ENCODE data around the gene CCT5. TPM values are rescaled to one million over a fixed set of nuclear protein-coding genes. Genes with fewer than 3 reads are reported as not detected.
"Not testable (repeated sequence)": the region's sequence is repeated elsewhere in the genome, so short reads cannot be mapped to it uniquely, and the experiment has no call there.

CCT5 gene
- total RNA-seq, 2 donors from 2014 or later: 110 to 135 TPM

DNA sequence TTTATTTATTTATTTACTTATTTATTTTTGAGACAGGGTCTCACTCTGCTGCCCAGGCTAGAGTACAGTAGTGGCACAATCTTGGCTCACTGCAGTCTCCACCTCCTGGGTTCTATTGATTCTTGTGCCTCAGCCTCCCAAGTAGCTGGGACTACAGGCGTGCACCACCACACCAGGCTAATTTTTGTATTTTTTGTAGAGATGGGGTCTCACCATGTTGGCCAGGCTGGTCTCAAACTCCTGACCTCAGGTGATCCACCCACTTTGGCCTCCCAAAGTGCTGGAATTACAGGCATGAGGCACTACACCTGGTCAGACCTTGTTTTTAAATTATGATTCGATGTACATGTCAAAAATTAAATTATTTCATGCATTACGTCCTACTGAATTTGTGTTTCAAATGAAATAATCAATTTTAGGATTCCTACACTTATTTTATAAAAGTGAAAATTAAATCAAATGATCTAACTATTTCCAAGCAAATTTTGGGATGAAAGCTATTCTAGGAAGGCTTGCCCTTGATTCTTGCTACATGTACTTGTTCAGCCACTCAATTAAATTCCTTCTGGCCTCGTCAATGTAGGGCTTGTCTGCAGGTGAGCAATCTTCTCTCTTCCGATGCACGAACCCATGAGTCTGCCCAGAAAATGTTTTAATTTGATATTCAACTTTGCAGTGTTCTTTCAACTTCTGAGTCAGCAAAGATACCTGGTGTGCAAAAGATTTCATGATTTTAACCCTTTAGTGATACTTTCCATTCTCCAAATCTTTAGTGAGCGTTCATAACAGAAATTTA lies 30.0 kb downstream of the CCT5 start:
- Histone ChIP-seq H3K9me3 (no peaks in the 10 kb centered on the region), H3K27ac (no peak overlapping the region), H3K4me1 (ENCODE audit: control insufficient read depth in 1 of 2, low read depth in 2 of 2) (no peaks in the 10 kb centered on the region), H3K4me3 (no peak overlapping the region), H3K36me3 (no peaks in the 10 kb centered on the region), H3K27me3 (replicated peaks; ENCODE audit: insufficient read depth) (no peaks in the 10 kb centered on the region)
- DNase-seq (ENCODE audit: low spot score) (no peak), ATAC-seq (ENCODE audit: insufficient number of reproducible peaks, low FRiP score, low read depth) (no peak)
- TF ChIP-seq, protein P1, sequence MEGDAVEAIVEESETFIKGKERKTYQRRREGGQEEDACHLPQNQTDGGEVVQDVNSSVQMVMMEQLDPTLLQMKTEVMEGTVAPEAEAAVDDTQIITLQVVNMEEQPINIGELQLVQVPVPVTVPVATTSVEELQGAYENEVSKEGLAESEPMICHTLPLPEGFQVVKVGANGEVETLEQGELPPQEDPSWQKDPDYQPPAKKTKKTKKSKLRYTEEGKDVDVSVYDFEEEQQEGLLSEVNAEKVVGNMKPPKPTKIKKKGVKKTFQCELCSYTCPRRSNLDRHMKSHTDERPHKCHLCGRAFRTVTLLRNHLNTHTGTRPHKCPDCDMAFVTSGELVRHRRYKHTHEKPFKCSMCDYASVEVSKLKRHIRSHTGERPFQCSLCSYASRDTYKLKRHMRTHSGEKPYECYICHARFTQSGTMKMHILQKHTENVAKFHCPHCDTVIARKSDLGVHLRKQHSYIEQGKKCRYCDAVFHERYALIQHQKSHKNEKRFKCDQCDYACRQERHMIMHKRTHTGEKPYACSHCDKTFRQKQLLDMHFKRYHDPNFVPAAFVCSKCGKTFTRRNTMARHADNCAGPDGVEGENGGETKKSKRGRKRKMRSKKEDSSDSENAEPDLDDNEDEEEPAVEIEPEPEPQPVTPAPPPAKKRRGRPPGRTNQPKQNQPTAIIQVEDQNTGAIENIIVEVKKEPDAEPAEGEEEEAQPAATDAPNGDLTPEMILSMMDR (IDR thresholded peaks at IDR 0.05): no peak

- ATAC-seq (ENCODE audit: insufficient number of reproducible peaks, low FRiP score, low read depth) (peak; percentile 83), DNase-seq (ENCODE audit: low spot score) (peak; percentile 50)
- Histone ChIP-seq H3K4me1 (ENCODE audit: control insufficient read depth in 1 of 2, low read depth in 2 of 2) (peaks cover 0 to 6% of the 10 kb centered on the region in 2 donors), H3K27ac (no peak overlapping the region), H3K27me3 (replicated peaks; ENCODE audit: insufficient read depth) (no peaks in the 10 kb centered on the region), H3K9me3 (no peaks in the 10 kb centered on the region), H3K36me3 (peaks cover 4% of the 10 kb centered on the region), H3K4me3 (no peak overlapping the region)
- TF ChIP-seq, protein P1 (IDR thresholded peaks at IDR 0.05): peak; percentile 91
These were observed 34.0 kb downstream of the CCT5 start for GRCh38 chr5:10283927-10284635.

- not testable (repeated sequence) for H3K27me3 ChIP-seq (replicated peaks; ENCODE audit: insufficient read depth); DNase-seq (ENCODE audit: low spot score); H3K36me3 ChIP-seq; H3K4me3 ChIP-seq; H3K9me3 ChIP-seq; ATAC-seq (ENCODE audit: insufficient number of reproducible peaks, low FRiP score, low read depth); H3K27ac ChIP-seq
- H3K4me1 ChIP-seq (ENCODE audit: control insufficient read depth in 1 of 2, low read depth in 2 of 2): peaks cover 0 to 14% of the 10 kb centered on the region in 2 donors
These were observed 35.3 kb downstream of the CCT5 start for GRCh38 chr5:10285362-10285761.

- Histone ChIP-seq H3K4me3 (no peak overlapping the region), H3K27ac (no peak overlapping the region), H3K4me1 (ENCODE audit: control insufficient read depth in 1 of 2, low read depth in 2 of 2) (peaks cover 0 to 14% of the 10 kb centered on the region in 2 donors), H3K36me3 (peaks cover 4% of the 10 kb centered on the region), H3K27me3 (replicated peaks; ENCODE audit: insufficient read depth) (no peaks in the 10 kb centered on the region), H3K9me3 (no peaks in the 10 kb centered on the region)
- ATAC-seq (ENCODE audit: insufficient number of reproducible peaks, low FRiP score, low read depth) (no peak), DNase-seq (ENCODE audit: low spot score) (no peak)
- TF ChIP-seq, protein P1 (IDR thresholded peaks at IDR 0.05): no peak
These were observed 36.2 kb downstream of the CCT5 start for GRCh38 chr5:10286162-10286861.

DNA sequence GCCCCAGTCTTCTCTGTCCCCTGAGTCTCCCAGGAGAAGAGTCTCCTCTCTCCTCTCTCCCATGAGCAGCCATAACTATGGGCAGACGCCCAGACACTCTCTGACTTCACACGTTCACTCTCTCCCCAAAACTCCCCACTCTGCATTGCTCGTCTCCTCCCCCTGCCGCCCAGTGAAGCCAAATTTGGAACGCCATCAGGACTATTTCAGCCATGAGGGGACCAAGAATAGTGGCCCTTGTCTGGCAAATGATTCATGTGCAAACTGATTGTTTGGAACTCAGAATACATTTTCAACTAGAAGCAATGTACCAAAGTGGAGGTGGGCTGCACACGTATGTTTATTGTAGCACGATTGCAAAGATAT lies 36.8 kb downstream of the CCT5 start:
- Histone ChIP-seq H3K27me3 (replicated peaks; ENCODE audit: insufficient read depth) (no peaks in the 10 kb centered on the region), H3K4me3 (no peak overlapping the region), H3K4me1 (ENCODE audit: control insufficient read depth in 1 of 2, low read depth in 2 of 2) (peaks cover 0 to 14% of the 10 kb centered on the region in 2 donors), H3K27ac (no peak overlapping the region), H3K9me3 (no peaks in the 10 kb centered on the region), H3K36me3 (peaks cover 4% of the 10 kb centered on the region)
- no peak for ATAC-seq (ENCODE audit: insufficient number of reproducible peaks, low FRiP score, low read depth)
- DNase-seq (ENCODE audit: low spot score): no peak
- TF ChIP-seq, protein P1 (IDR thresholded peaks at IDR 0.05): no peak

Data from thoracic aorta (tissue), 2 donors.